Measurements from ENCODE around the gene DUSP9.

The DUSP9 gene

GRCh38 chrX:153642655-153643430, 4.2 kb upstream of the DUSP9 start:
- no peak overlapping the region for H3K4me3 ChIP-seq (ENCODE audit: low read depth, low read length)
- no peak for TF ChIP-seq CTCF (IDR thresholded peaks at IDR 0.05; ENCODE audit: low read depth, low read length)
- in situ Hi-C loops (cut with HindIII; ENCODE audit: low sequenced_read_pairs) = no loop called here
- no peak for DNase-seq (ENCODE audit: low read depth, low spot score)

DNA sequence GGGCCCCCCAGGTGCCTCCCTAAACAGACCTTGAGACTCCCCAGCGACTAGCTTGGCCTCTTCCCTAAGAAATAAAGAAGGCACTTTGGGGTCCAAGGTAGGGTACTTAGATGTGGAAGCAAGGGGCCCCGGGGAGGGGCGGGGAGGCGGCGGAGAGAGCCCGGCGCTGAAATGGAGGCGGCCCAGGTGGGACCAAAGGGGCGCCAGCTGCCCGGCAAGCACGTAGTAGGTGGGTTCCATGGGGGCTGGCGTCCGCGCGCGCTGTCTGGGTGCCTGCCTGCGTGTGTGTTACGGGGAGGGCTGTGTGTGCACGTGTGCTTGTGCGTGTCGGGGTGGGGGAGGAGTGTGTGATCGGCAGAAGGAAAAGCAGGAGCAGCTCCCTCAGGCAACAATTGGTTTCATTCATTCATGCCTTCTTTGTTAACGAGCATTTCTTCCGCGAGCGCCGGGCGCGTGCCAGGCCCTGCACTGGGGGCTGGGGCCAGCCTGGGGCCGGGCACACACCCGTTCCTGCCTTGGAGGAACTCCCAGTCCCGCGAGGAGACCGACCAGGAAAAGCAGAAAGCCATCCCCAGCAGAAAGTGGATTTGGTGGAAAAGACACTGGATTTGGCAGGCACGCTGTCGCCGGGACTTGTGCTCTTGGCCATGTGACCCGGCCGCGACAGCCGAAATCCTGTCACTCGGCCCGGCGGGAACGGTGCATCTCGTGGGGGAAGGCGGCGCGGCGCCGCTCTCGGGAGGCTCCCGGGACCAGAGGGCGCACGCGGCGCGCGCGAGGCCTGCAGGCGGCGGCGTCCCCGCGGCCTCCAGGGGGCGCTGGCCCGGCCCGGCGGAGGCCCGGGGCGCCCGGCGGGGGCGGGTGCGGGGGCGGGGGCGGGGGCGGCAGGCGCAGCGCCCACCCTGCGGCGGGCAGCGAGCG, 3.3 kb upstream of the DUSP9 start:
- no peak overlapping the region for H3K4me3 ChIP-seq (ENCODE audit: low read depth, low read length)
- no peak for TF ChIP-seq CTCF (IDR thresholded peaks at IDR 0.05; ENCODE audit: low read depth, low read length)
- in situ Hi-C loops (cut with HindIII; ENCODE audit: low sequenced_read_pairs) = no loop called here
- no peak for DNase-seq (ENCODE audit: low read depth, low spot score)

DNA sequence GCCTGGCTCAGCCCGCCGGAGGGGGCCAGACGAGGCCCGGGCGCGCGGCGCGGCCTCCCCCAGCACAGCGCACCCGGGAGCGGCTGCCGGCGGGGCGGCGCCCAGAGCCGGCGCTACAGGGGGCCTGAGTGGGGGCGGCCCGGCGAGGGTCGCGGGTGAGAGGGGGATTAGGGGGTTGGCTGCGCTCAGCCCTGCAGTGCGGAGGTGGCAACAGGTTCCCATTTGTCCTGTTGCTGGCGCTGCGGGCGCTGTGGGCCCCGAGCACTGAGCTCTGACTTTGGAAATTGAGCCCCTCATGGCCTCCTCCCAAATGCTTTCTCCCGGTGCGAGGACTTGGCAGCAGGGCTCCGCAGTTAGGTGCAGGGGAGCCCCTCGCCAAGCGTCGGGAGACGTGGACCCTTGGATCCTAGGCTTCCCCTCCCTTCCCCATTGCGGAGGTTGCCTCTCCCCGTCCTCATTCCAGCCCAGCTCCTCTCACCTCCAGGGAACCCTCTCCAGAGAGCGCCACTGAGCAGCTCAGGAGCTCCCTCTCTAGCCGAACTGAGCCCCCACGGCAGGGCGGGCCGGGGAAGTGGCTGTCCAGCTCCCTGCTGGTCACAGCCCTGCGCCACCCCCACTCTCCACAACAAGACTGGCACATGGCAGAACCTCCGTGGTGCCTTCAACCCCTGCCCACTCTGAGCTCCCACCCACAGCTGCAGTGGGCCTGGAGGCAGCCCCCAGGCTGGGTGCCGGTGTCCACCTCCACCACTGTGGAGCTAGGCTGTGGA, 2.5 kb upstream of the DUSP9 start:
- no peak for TF ChIP-seq CTCF (IDR thresholded peaks at IDR 0.05; ENCODE audit: low read depth, low read length)
- no peak overlapping the region for H3K4me3 ChIP-seq (ENCODE audit: low read depth, low read length)
- no peak for DNase-seq (ENCODE audit: low read depth, low spot score)
- in situ Hi-C loops (cut with HindIII; ENCODE audit: low sequenced_read_pairs) = no loop called here

GRCh38 chrX:153645151-153645550, 1.9 kb upstream of the DUSP9 start:
- DNase-seq (ENCODE audit: low read depth, low spot score) = no peak
- no peak overlapping the region for H3K4me3 ChIP-seq (ENCODE audit: low read depth, low read length)
- TF ChIP-seq CTCF (IDR thresholded peaks at IDR 0.05; ENCODE audit: low read depth, low read length) = no peak
- in situ Hi-C loops (cut with HindIII; ENCODE audit: low sequenced_read_pairs) = no loop called here

GRCh38 chrX:153645921-153646488, 998 bp upstream of the DUSP9 start:
- no peak overlapping the region for H3K4me3 ChIP-seq (ENCODE audit: low read depth, low read length)
- no peak for DNase-seq (ENCODE audit: low read depth, low spot score)
- no peak for TF ChIP-seq CTCF (IDR thresholded peaks at IDR 0.05; ENCODE audit: low read depth, low read length)
- in situ Hi-C loops (cut with HindIII; ENCODE audit: low sequenced_read_pairs) = no loop called here

Measured in astrocyte of the spinal cord (primary cell).